Esophagus muscularis mucosa (tissue), 4 donors: ENCODE results near the gene ASTL. TPM values are rescaled to one million over a fixed set of nuclear protein-coding genes. Genes with fewer than 3 reads are reported as not detected.

ENCODE experiments used
- DNase-seq: peaks from one replicate; pipeline ENCODE4 v3.0.0-alpha.2; 2017; ENCODE audit errors: extremely low spot score
- H3K27ac ChIP-seq, 4 donors: fragments of 200-600 bp; sonication (generic); replicated peaks in 1 of 4; 1 replicate in 3 of 4; 2 replicates in 1 of 4; pipeline ENCODE4 v1.5.1; 2016 to 2019; ENCODE audit warnings: mild to moderate bottlenecking in 1 of 4
- H3K27me3 ChIP-seq, 4 donors: fragments of 200-600 bp; sonication (generic); one replicate each; pipeline versions ENCODE4 v1.5.1 to v1.6.0; 2016 to 2019
- H3K36me3 ChIP-seq, 4 donors: fragments of 200-600 bp; sonication (generic); one replicate each; pipeline ENCODE4 v1.5.1; 2016 to 2019
- H3K4me1 ChIP-seq, 4 donors: fragments of 200-600 bp; sonication (generic); one replicate each; pipeline ENCODE4 v1.5.1; 2016 to 2019
- H3K4me3 ChIP-seq, 4 donors: fragments of 200-600 bp; sonication (generic); 1 replicate in 2 of 4; 2 replicates in 2 of 4; pipeline ENCODE4 v1.5.1; 2016 to 2019; ENCODE audit warnings: mild to moderate bottlenecking in 4 of 4, moderate library complexity in 1 of 4
- H3K9me3 ChIP-seq, 4 donors: fragments of 200-600 bp; sonication (generic); 1 replicate in 3 of 4; 2 replicates in 1 of 4; pipeline ENCODE4 v1.5.1; 2016 to 2019
- EP300 ChIP-seq: sonication (generic); formaldehyde crosslinking; IDR thresholded peaks from one replicate; pipeline ENCODE4 v1.6.1; 2017; ENCODE audit warnings: antibody characterized with exemption
- POLR2A ChIP-seq: fragments of 450-650 bp; IDR thresholded peaks from one replicate; pipeline ENCODE4 v1.6.1; 2017; ENCODE audit warnings: antibody characterized with exemption, moderate library complexity, mild to moderate bottlenecking, low read depth
- POLR2AphosphoS5 ChIP-seq, 2 donors: sonication (generic); formaldehyde crosslinking; IDR thresholded peaks; one replicate each; pipeline ENCODE4 v1.6.1; 2017; ENCODE audit warnings: antibody characterized with exemption in 2 of 2
- WGBS: methylation state at CpG from one replicate; pipeline ENCODE4 v1.1.5; 2018; 5-methylcytosine and 5-hydroxymethylcytosine counted together
- intact Hi-C: fragments of 100-400 bp; cut with DNase I; formaldehyde crosslinking; loops from one replicate; pipeline ENCODE4 v1.15.1; 2023
- total RNA-seq, 4 donors: library from RNA; depleted of rRNA; stranded (reverse); fragments of >200 nt; gene quantifications; one replicate each; pipeline versions ENCODE4 v1.1.0 to v1.2.1, GENCODE V29; 2016
- TF ChIP-seq, protein P1 (sequence below), 3 experiments: fragments of 200-600 bp in 2 of 3; fragments of 450-650 bp in 1 of 3; sonication (generic) in 2 of 3; IDR thresholded peaks; one replicate each; pipeline ENCODE4 v1.5.1; 2017 to 2019; ENCODE audit warnings: antibody characterized with exemption in 3 of 3, mild to moderate bottlenecking in 2 of 3, moderate library complexity in 1 of 3

Gene ASTL
- total RNA-seq, 4 donors from 2014 or later = not detected

DNA sequence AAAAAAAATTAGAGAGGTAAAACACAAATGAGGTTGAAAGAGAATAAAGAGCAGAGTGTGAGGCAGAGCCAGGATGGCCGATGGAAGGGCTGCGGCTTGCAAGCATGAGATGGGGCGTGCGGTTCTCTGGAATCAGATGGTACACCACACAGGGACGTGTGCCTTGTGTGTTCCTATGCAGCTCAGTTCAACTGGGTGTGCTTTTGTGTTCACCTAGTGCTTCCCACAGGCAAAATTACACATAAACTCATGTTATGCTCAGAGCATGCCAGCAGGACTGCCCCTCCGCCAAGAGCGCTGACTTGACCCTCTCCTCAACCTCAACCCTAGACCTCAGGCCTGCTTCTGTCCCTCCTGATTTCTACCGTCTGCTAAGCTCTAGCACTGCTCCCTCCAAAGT, 45.9 kb upstream of the ASTL start:
- no peak for TF ChIP-seq POLR2AphosphoS5 (IDR thresholded peaks at IDR 0.05)
- TF ChIP-seq, protein P1, sequence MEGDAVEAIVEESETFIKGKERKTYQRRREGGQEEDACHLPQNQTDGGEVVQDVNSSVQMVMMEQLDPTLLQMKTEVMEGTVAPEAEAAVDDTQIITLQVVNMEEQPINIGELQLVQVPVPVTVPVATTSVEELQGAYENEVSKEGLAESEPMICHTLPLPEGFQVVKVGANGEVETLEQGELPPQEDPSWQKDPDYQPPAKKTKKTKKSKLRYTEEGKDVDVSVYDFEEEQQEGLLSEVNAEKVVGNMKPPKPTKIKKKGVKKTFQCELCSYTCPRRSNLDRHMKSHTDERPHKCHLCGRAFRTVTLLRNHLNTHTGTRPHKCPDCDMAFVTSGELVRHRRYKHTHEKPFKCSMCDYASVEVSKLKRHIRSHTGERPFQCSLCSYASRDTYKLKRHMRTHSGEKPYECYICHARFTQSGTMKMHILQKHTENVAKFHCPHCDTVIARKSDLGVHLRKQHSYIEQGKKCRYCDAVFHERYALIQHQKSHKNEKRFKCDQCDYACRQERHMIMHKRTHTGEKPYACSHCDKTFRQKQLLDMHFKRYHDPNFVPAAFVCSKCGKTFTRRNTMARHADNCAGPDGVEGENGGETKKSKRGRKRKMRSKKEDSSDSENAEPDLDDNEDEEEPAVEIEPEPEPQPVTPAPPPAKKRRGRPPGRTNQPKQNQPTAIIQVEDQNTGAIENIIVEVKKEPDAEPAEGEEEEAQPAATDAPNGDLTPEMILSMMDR (IDR thresholded peaks at IDR 0.05) = no peak
- Histone ChIP-seq H3K9me3 (no peaks in the 10 kb centered on the region), H3K36me3 (peaks cover 37 to 59% (median 55%) of the 10 kb centered on the region in 4 donors), H3K4me1 (peaks cover 0 to 5% (median 0%) of the 10 kb centered on the region in 4 donors), H3K4me3 (no peak overlapping the region), H3K27ac (no peak overlapping the region), H3K27me3 (no peaks in the 10 kb centered on the region)
- intact Hi-C loops = no loop called here
- DNase-seq = no peak
- 84% methylated on average over 8 of the region's 8 CpGs for WGBS

DNA sequence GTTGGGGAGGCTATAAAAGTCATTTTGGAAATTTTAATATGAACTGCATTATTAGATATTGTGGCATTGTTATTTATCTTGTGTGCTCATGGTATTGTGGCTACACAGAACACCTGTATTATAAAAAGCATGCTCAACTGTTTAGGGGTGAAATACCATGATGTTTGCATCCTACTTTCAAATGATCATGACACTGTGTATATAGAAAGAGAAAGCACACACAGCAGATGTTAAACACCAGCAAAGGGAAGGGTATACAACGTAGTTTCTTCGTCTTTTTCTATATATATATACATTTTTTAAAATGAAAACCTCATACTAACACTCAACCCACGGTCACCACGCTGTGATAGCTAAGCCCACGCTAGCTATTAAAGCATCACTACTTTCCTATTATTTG, 43.2 kb upstream of the ASTL start:
- no peak overlapping the region for H3K27ac ChIP-seq
- 70% methylated on average over 5 of the region's 5 CpGs for WGBS
- TF ChIP-seq POLR2A (no peak), POLR2AphosphoS5 (IDR thresholded peaks at IDR 0.05) (no peak), EP300 (no peak)
- TF ChIP-seq, protein P1 (IDR thresholded peaks at IDR 0.05) = no peak
- H3K36me3 ChIP-seq = peaks cover 13 to 33% (median 31%) of the 10 kb centered on the region in 4 donors
- H3K4me1 ChIP-seq = no peaks in the 10 kb centered on the region
- no peak overlapping the region for H3K4me3 ChIP-seq
- no peaks in the 10 kb centered on the region for H3K27me3 ChIP-seq
- no peak for DNase-seq
- intact Hi-C loops = no loop called here
- H3K9me3 ChIP-seq = no peaks in the 10 kb centered on the region

DNA sequence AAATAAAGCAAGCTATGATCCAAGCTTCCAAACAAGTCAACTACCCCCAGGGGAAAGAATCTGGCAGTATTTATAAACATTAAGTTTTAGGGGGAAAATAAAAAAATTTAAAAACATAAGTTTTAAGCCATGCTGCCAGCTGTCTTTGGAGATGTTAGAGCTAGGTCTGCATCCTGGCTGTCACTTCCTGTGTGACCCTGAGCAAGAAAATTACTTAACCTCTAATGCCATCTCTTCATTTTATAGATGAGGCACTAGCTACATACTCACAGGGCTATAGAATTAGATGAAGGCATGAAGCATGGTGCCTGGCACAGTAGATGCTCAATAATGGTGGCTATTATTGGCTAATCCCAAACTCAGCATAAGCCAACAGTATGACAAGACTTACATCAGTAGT, 42.2 kb upstream of the ASTL start:
- Histone ChIP-seq H3K27me3 (no peaks in the 10 kb centered on the region), H3K27ac (no peak overlapping the region), H3K4me1 (no peaks in the 10 kb centered on the region), H3K36me3 (peaks cover 3 to 23% (median 21%) of the 10 kb centered on the region in 4 donors), H3K4me3 (no peak overlapping the region), H3K9me3 (no peaks in the 10 kb centered on the region)
- intact Hi-C loops = no loop called here
- TF ChIP-seq POLR2AphosphoS5 (IDR thresholded peaks at IDR 0.05) (no peak), POLR2A (no peak), EP300 (no peak)
- TF ChIP-seq, protein P1 (IDR thresholded peaks at IDR 0.05) = no peak
- DNase-seq = no peak

DNA sequence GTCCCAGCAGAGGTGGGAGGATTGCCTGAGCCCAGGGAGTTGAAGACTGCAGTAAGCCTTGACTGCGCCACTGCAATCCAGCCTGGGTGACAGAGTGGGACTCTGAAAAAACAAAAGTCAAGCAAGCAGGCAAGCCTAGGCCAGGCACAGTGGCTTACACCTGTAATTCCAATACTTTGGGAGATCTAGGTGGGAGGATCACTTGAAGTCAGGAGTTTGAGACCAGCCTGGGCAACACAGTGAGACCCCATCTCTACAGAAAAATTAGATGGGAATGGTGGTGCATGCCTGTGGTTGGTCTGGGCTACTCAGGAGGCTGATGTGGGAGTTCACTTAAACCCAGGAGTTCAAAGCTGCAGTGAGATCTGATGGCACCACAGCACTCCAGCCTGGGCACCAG, 41.7 kb upstream of the ASTL start:
- Histone ChIP-seq H3K27ac (no peak overlapping the region), H3K9me3 (no peaks in the 10 kb centered on the region), H3K27me3 (no peaks in the 10 kb centered on the region), H3K4me3 (no peak overlapping the region), H3K36me3 (peaks cover 0 to 18% (median 15%) of the 10 kb centered on the region in 4 donors), H3K4me1 (no peaks in the 10 kb centered on the region)
- intact Hi-C loops = no loop called here
- no peak for DNase-seq
- TF ChIP-seq POLR2A = no peak
- no peak for TF ChIP-seq EP300
- TF ChIP-seq POLR2AphosphoS5 (IDR thresholded peaks at IDR 0.05) = no peak
- TF ChIP-seq, protein P1 (IDR thresholded peaks at IDR 0.05) = no peak
- WGBS = 93% methylated on average over 1 of the region's 1 CpG

DNA sequence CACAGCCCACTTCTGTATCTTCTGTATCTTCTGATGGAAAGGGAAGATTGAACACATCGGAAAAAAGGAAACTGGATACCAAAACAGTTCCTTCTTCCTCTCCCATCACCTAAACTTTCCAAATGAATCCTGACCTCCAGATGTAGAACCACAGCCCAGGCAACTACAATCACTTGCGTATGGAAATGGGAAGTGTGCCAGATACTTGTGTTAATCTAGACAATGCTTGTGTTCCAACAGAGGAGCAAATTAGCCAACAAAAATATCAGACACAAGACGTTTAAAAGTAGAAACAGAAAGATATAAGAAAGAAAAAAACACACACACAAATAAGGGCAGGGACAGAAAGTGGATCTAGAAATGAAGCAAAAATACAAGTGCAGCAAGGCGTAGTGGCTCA, 38.4 kb upstream of the ASTL start:
- Histone ChIP-seq H3K36me3 (no peaks in the 10 kb centered on the region), H3K27me3 (no peaks in the 10 kb centered on the region), H3K27ac (no peak overlapping the region), H3K4me3 (no peak overlapping the region), H3K9me3 (no peaks in the 10 kb centered on the region), H3K4me1 (peaks cover 0 to 7% (median 0%) of the 10 kb centered on the region in 4 donors)
- WGBS = 71% methylated on average over 4 of the region's 4 CpGs
- intact Hi-C loops = loop anchor here (10.0 kb wide), 1 partner anchor 152 kb away; no protein-coding TSS in a partner anchor
- TF ChIP-seq, protein P1 (IDR thresholded peaks at IDR 0.05) = no peak
- TF ChIP-seq EP300 = no peak
- no peak for DNase-seq
